Transverse colon (tissue), 3 donors: Measurements from ENCODE around the gene RBFOX2.

Source experiments
- EP300 ChIP-seq: sonication (generic); formaldehyde crosslinking; IDR thresholded peaks from one replicate; pipeline ENCODE4 v1.6.1; 2017; ENCODE audit warnings: antibody characterized with exemption, low read depth
- POLR2A ChIP-seq: fragments of 450-650 bp; IDR thresholded peaks from one replicate; pipeline ENCODE4 v1.6.1; 2016; ENCODE audit warnings: antibody characterized with exemption, mild to moderate bottlenecking, moderate library complexity
- POLR2AphosphoS5 ChIP-seq, 3 donors: sonication (generic); formaldehyde crosslinking; IDR thresholded peaks; one replicate each; pipeline ENCODE4 v1.6.1; 2016; ENCODE audit warnings: antibody characterized with exemption in 3 of 3

- TF ChIP-seq EP300: no peak
- no peak for TF ChIP-seq POLR2AphosphoS5 (IDR thresholded peaks at IDR 0.05)
- no peak for TF ChIP-seq POLR2A
Measured at GRCh38 chr22:35949243-35949642, 79.4 kb downstream of the RBFOX2 start.
